Neural cell (in vitro differentiated cells): ENCODE data around the gene MTX1.

Experiments
- EP300 ChIP-seq: fragments of 450-650 bp; conservative IDR thresholded peaks from 2 replicates; pipeline ENCODE4 v1.6.1; 2014; ENCODE audit warnings: antibody characterized with exemption, mild to moderate bottlenecking, moderate library complexity; ENCODE audit not compliant: poor library complexity, severe bottlenecking
- EZH2 ChIP-seq: fragments of 200-600, 300-800 bp; shearing (Covaris generic), sonication (generic); IDR thresholded peaks from 2 replicates; pipeline ENCODE4 v1.6.1; 2014; ENCODE audit warnings: antibody characterized with exemption, low read length, borderline replicate concordance, mild to moderate bottlenecking; ENCODE audit not compliant: insufficient read depth, poor library complexity, severe bottlenecking
- MXI1 ChIP-seq: fragments of 450-650 bp; conservative IDR thresholded peaks from 2 replicates; pipeline ENCODE4 v1.6.1; 2014; ENCODE audit warnings: antibody characterized with exemption, mild to moderate bottlenecking; ENCODE audit not compliant: poor library complexity, severe bottlenecking
- POLR2AphosphoS5 ChIP-seq: IDR thresholded peaks from 2 replicates; pipeline ENCODE4 v1.6.1; 2012
- RAD21 ChIP-seq: fragments of 450-650 bp; conservative IDR thresholded peaks from 2 replicates; pipeline ENCODE4 v1.6.1; 2014; ENCODE audit warnings: antibody characterized with exemption, mild to moderate bottlenecking, moderate library complexity
- SMC3 ChIP-seq: fragments of 450-650 bp; conservative IDR thresholded peaks from 2 replicates; pipeline ENCODE4 v1.6.1; 2014; ENCODE audit warnings: antibody characterized with exemption, mild to moderate bottlenecking, moderate library complexity; ENCODE audit not compliant: poor library complexity
- TAF1 ChIP-seq: IDR thresholded peaks from 2 replicates; pipeline ENCODE4 v1.6.1; 2012; ENCODE audit warnings: low read depth
- TF ChIP-seq, protein P1 (sequence below): fragments of 450-650 bp; IDR thresholded peaks from 2 replicates; pipeline ENCODE4 v1.5.1; 2014; ENCODE audit warnings: antibody characterized with exemption, mild to moderate bottlenecking, moderate library complexity; ENCODE audit not compliant: poor library complexity, severe bottlenecking
- TF ChIP-seq, protein P2 (sequence below): IDR thresholded peaks from 2 replicates; pipeline ENCODE4 v1.6.1; 2012; ENCODE audit warnings: borderline replicate concordance

DNA sequence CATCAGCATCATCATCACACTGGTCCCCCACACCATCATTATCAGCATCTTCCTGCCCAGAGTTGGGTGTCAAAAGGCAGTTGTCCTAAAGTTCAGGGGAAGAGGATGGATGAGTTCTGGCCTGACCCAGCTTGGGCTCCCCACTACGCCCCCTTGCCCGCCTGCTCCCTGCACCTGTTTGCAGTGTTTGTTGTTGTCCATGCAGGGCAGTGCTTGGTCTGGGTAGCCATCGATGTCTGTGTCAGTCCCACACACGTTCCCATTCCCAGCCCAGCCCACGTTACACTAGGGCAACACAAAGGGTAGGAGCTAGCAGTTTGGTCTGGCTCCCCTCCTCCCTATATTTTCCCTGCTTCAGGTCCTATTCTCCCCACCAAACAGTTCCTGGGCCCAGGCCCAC lies 7.6 kb upstream of the MTX1 start:
- TF ChIP-seq SMC3 = no peak
- TF ChIP-seq, protein P1, sequence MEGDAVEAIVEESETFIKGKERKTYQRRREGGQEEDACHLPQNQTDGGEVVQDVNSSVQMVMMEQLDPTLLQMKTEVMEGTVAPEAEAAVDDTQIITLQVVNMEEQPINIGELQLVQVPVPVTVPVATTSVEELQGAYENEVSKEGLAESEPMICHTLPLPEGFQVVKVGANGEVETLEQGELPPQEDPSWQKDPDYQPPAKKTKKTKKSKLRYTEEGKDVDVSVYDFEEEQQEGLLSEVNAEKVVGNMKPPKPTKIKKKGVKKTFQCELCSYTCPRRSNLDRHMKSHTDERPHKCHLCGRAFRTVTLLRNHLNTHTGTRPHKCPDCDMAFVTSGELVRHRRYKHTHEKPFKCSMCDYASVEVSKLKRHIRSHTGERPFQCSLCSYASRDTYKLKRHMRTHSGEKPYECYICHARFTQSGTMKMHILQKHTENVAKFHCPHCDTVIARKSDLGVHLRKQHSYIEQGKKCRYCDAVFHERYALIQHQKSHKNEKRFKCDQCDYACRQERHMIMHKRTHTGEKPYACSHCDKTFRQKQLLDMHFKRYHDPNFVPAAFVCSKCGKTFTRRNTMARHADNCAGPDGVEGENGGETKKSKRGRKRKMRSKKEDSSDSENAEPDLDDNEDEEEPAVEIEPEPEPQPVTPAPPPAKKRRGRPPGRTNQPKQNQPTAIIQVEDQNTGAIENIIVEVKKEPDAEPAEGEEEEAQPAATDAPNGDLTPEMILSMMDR = no peak
- no peak for TF ChIP-seq RAD21
- no peak for TF ChIP-seq EP300
- TF ChIP-seq EZH2 = no peak
- TF ChIP-seq POLR2AphosphoS5 = no peak
- TF ChIP-seq, protein P2, sequence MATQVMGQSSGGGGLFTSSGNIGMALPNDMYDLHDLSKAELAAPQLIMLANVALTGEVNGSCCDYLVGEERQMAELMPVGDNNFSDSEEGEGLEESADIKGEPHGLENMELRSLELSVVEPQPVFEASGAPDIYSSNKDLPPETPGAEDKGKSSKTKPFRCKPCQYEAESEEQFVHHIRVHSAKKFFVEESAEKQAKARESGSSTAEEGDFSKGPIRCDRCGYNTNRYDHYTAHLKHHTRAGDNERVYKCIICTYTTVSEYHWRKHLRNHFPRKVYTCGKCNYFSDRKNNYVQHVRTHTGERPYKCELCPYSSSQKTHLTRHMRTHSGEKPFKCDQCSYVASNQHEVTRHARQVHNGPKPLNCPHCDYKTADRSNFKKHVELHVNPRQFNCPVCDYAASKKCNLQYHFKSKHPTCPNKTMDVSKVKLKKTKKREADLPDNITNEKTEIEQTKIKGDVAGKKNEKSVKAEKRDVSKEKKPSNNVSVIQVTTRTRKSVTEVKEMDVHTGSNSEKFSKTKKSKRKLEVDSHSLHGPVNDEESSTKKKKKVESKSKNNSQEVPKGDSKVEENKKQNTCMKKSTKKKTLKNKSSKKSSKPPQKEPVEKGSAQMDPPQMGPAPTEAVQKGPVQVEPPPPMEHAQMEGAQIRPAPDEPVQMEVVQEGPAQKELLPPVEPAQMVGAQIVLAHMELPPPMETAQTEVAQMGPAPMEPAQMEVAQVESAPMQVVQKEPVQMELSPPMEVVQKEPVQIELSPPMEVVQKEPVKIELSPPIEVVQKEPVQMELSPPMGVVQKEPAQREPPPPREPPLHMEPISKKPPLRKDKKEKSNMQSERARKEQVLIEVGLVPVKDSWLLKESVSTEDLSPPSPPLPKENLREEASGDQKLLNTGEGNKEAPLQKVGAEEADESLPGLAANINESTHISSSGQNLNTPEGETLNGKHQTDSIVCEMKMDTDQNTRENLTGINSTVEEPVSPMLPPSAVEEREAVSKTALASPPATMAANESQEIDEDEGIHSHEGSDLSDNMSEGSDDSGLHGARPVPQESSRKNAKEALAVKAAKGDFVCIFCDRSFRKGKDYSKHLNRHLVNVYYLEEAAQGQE = no peak
- no peak for TF ChIP-seq TAF1
- TF ChIP-seq MXI1 = no peak
